SH-SY5Y (cell line): ENCODE measurements around the gene MGAT5.

ENCODE experiments used
- GATA2 ChIP-seq: IDR thresholded peaks from 2 replicates; pipeline ENCODE4 v1.6.1; 2011; ENCODE audit warnings: mild to moderate bottlenecking, low read depth, low read length
- GATA3 ChIP-seq: IDR thresholded peaks from 2 replicates; pipeline ENCODE4 v1.6.1; 2011; ENCODE audit warnings: low read depth, mild to moderate bottlenecking, low read length, moderate library complexity

GRCh38 chr2:134319596-134320254 lies 65.9 kb downstream of the MGAT5 start:
- TF ChIP-seq GATA2 (no peak), GATA3 (no peak)
